ENCODE data around the gene KCTD10. TPM values are rescaled to one million over a fixed set of nuclear protein-coding genes. Genes with fewer than 3 reads are reported as not detected.
"Not testable (repeated sequence)": the region's sequence is repeated elsewhere in the genome, so short reads cannot be mapped to it uniquely, and the experiment has no call there.

The KCTD10 gene
- total and polyA plus RNA-seq, 2 of the 13 experiments (the other 11 are each of a cell fraction or from before 2014, with no cell fraction given): 6.9 to 25.4 TPM

- BruUV-seq (replicated peaks); CTCF ChIA-PET (ENCODE audit: low intra/inter-chr PET ratio, low total read pairs): not testable (repeated sequence)
Measured at GRCh38 chr12:109473526-109474270, 3.4 kb downstream of the KCTD10 start.

GRCh38 chr12:109473006-109473405 is 4.1 kb downstream of the KCTD10 start:
- FAIRE-seq (no peak), ATAC-seq (no peak), DNase-seq (ENCODE audit: low spot score) (no peak)
- BruUV-seq (replicated peaks): no TSS peak
- intact Hi-C loops (cut with micrococcal nuclease; ENCODE audit: unreplicated experiment): no loop called here
- Histone ChIP-seq H3K27me3 (ENCODE audit: control insufficient read depth in 1 of 2, insufficient read depth in 2 of 2, low read length in 2 of 2) (no peaks in the 10 kb centered on the region; a peak in 1 of 5 replicates), H3K4me1 (ENCODE audit: insufficient read depth, low read length) (peaks cover 21% of the 10 kb centered on the region), H3K79me2 (ENCODE audit: insufficient read depth, low read length) (peaks cover 72% of the 10 kb centered on the region), H3K4me2 (ENCODE audit: low read depth, low read length) (no peak overlapping the region), H4K20me1 (ENCODE audit: insufficient read depth, low read length) (no peaks in the 10 kb centered on the region), H2AFZ (ENCODE audit: low read length) (no peak overlapping the region), H3K4me3 (replicated peaks in 1 of 3; ENCODE audit: insufficient read depth in 1 of 3, low read depth in 2 of 3, low read length in 3 of 3) (no peak overlapping the region), H3K36me3 (replicated peaks in 1 of 2; ENCODE audit: control insufficient read depth in 1 of 2, insufficient read depth in 2 of 2, low read length in 2 of 2) (peaks cover 7 to 39% of the 10 kb centered on the region in 2 experiments; a peak in 4 of 5 replicates), H3K9ac (ENCODE audit: insufficient read depth, low read depth, low read length) (no peak overlapping the region), H3K9me3 (ENCODE audit: low read length) (no peaks in the 10 kb centered on the region), H3K27ac (ENCODE audit: extremely low read length, insufficient read depth, low read length) (no peak overlapping the region)
- POLR2A ChIA-PET: no interaction called here
- in situ Hi-C loops (cut with HindIII; ENCODE audit: extremely low pct_ligation_motif_present, low pct_unique_long_range_greater_than_20kb): no loop called here
- CTCF ChIA-PET (ENCODE audit: low intra/inter-chr PET ratio, low total read pairs): no interaction called here
- TF ChIP-seq IRF9 (CRISPR knock-in tag; IDR thresholded peaks at IDR 0.05; ENCODE audit: borderline replicate concordance): no peak
- TF ChIP-seq SSRP1 (CRISPR knock-in tag; IDR thresholded peaks at IDR 0.05): no peak
- TF ChIP-seq ZBTB37 (CRISPR knock-in tag; IDR thresholded peaks at IDR 0.05): no peak
- no peak for TF ChIP-seq WIZ (CRISPR knock-in tag; IDR thresholded peaks at IDR 0.05)
- WGBS (ENCODE audit: low lambda C conversion rate): 100% methylated on average over 3 of the region's 3 CpGs

More at GRCh38 chr12:109473526-109474270, 3.4 kb downstream of the KCTD10 start:
- WGBS (ENCODE audit: low lambda C conversion rate): 97% methylated on average over 16 of the region's 16 CpGs
- ATAC-seq; DNase-seq (ENCODE audit: low spot score); FAIRE-seq; H3K4me2 ChIP-seq (ENCODE audit: low read depth, low read length); H2AFZ ChIP-seq (ENCODE audit: low read length); POLR2A ChIA-PET; H4K20me1 ChIP-seq (ENCODE audit: insufficient read depth, low read length); H3K27ac ChIP-seq (ENCODE audit: extremely low read length, insufficient read depth, low read length); intact Hi-C loops (cut with micrococcal nuclease; ENCODE audit: unreplicated experiment); H3K9ac ChIP-seq (ENCODE audit: insufficient read depth, low read depth, low read length); in situ Hi-C loops (cut with HindIII; ENCODE audit: extremely low pct_ligation_motif_present, low pct_unique_long_range_greater_than_20kb); H3K4me3 ChIP-seq (replicated peaks in 1 of 3; ENCODE audit: insufficient read depth in 1 of 3, low read depth in 2 of 3, low read length in 3 of 3); H3K9me3 ChIP-seq (ENCODE audit: low read length); H3K27me3 ChIP-seq (ENCODE audit: control insufficient read depth in 1 of 2, insufficient read depth in 2 of 2, low read length in 2 of 2): not testable (repeated sequence)
- H3K79me2 ChIP-seq (ENCODE audit: insufficient read depth, low read length): peaks cover 77% of the 10 kb centered on the region
- peaks cover 7 to 34% of the 10 kb centered on the region in 2 experiments; a peak in 4 of 5 replicates for H3K36me3 ChIP-seq (replicated peaks in 1 of 2; ENCODE audit: control insufficient read depth in 1 of 2, insufficient read depth in 2 of 2, low read length in 2 of 2)
- peaks cover 26% of the 10 kb centered on the region for H3K4me1 ChIP-seq (ENCODE audit: insufficient read depth, low read length)

All from HepG2 (cell line).